LNCaP clone FGC (cell line): Measurements from ENCODE around the gene PRDM10.

ENCODE experiments used
- DNase-seq: peaks from one replicate; pipeline ENCODE4 v3.0.0-alpha.2; 2011; ENCODE audit warnings: low read depth
- H3K4me3 ChIP-seq: 2 replicates; pipeline ENCODE4 v1.5.1; 2011; ENCODE audit warnings: mild to moderate bottlenecking, low read depth, low read length, control low read depth
- CTCF ChIP-seq: IDR thresholded peaks from 2 replicates; pipeline ENCODE4 v1.5.1; 2012; ENCODE audit warnings: mild to moderate bottlenecking; ENCODE audit not compliant: control insufficient read depth, insufficient read depth; ENCODE audit errors: extremely low read depth

The PRDM10 gene

DNA sequence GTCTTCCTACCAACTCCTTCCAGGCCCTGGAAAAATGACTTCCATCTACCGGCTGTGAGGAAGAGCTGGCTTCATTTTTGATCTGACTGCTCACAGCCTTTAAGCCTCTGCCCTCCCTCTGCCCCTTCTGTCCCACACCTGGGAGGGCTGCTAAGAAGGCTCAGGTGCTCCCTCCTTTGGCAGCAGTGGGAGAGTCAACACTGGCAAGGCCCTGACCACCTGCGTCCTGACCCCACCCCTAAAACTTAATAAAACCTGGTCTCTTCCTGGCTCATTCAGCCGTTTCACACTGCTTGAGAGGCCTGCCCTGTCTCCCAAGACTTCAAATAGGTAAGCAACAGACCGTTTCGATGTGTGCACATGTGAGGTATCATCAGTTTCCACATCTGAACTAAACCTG lies 55.2 kb downstream of the PRDM10 start:
- TF ChIP-seq CTCF: no peak
- no peak for DNase-seq
- H3K4me3 ChIP-seq: no peak overlapping the region

DNA sequence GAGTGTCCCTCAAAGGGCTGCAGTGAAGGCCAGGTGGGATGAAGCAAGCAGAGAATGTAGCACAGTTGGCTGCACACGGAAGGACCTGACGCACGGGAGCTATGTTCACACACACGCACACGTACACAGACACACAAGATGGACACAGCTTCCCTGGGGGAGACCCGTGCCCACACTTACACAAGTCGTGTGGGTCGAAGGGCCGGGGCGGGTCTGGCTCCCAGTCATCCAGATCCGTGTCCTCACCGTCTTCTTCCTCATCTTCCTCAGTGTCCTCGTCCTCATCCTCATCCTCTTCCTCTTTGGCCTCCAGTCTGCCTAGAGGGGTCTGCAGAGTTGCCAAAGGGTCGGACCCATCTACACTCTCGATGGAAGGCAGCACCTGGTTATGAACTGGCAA lies 55.7 kb downstream of the PRDM10 start:
- TF ChIP-seq CTCF: no peak
- no peak overlapping the region for H3K4me3 ChIP-seq
- no peak for DNase-seq

DNA sequence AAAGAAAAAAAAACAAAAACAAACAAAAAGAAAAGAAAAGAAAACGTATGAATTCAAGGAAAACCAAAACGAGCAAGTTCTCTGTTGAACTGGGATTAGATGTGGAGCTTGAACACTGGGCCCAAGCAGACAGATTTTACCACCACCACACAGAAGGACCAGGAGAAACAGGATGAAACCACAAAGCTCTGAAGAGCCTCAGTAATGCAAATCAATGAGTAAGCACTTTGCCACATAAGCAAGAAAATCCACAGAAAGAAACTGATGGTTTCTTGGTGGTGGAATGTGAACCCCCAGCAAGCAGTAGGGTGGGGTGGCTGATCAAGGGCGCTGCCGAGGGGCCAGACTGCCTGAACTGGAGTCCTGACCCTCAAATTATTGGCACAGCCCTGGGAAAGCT lies 56.4 kb downstream of the PRDM10 start:
- H3K4me3 ChIP-seq: no peak overlapping the region
- DNase-seq: no peak
- TF ChIP-seq CTCF: no peak

GRCh38 chr11:129945373-129945772 lies 57.3 kb downstream of the PRDM10 start:
- no peak for TF ChIP-seq CTCF
- no peak overlapping the region for H3K4me3 ChIP-seq
- no peak for DNase-seq

GRCh38 chr11:129944696-129945095 lies 57.9 kb downstream of the PRDM10 start:
- no peak for TF ChIP-seq CTCF
- no peak overlapping the region for H3K4me3 ChIP-seq
- DNase-seq: no peak

DNA sequence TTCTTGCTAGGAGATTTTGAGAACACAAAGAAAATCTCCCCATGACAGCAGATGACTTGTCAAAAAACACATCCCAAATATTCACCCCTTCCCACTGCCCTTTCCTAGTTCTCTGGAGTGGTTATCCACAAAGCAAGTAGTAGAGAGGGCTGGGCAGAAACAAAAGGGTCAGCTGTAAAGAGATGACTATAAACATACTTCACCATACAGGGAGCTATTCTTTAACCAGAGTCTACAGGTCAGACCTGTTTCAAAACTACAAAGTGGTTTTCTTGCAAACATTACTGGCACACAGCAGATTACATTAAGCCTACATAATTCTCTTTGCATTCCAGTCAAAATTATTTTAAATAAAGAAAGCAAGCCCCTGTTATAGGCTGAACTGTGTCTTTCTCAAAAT lies 59.6 kb downstream of the PRDM10 start:
- TF ChIP-seq CTCF: no peak
- no peak overlapping the region for H3K4me3 ChIP-seq
- no peak for DNase-seq

DNA sequence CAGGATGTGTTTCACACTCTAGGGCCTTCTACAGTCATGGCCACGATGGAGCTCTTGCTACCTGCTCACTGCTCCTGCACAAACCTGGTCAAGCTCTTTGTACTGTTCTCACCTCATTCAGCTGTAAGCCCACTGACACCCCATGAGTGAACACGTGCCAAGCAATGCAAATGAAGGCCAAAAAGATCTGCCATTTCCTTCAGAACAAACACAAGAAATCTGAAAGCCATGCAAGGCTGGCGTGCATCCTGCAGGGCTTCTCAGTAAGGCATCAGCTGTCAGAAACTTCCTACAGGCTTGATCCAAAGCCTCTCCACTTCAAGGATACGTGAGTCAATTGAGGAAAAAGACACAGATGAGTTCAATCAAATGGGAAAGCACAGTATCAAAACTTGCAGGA lies 63.1 kb downstream of the PRDM10 start:
- no peak for TF ChIP-seq CTCF
- DNase-seq: no peak
- no peak overlapping the region for H3K4me3 ChIP-seq
